Ureter (tissue), 1 donor: ENCODE measurements around the gene CDC20. TPM values are rescaled to one million over a fixed set of nuclear protein-coding genes. Genes with fewer than 3 reads are reported as not detected.

Experiments
- DNase-seq: peaks from one replicate; pipeline ENCODE4 v3.0.0-alpha.2; 2020; ENCODE audit warnings: low spot score
- total RNA-seq: library from RNA; stranded (reverse); gene quantifications from one replicate; pipeline ENCODE4 v1.2.4, GENCODE V29; 2023
- donor health status: DM: yes; HTN: yes; CAD: no.

Gene CDC20
- 2.0 TPM for total RNA-seq

DNA sequence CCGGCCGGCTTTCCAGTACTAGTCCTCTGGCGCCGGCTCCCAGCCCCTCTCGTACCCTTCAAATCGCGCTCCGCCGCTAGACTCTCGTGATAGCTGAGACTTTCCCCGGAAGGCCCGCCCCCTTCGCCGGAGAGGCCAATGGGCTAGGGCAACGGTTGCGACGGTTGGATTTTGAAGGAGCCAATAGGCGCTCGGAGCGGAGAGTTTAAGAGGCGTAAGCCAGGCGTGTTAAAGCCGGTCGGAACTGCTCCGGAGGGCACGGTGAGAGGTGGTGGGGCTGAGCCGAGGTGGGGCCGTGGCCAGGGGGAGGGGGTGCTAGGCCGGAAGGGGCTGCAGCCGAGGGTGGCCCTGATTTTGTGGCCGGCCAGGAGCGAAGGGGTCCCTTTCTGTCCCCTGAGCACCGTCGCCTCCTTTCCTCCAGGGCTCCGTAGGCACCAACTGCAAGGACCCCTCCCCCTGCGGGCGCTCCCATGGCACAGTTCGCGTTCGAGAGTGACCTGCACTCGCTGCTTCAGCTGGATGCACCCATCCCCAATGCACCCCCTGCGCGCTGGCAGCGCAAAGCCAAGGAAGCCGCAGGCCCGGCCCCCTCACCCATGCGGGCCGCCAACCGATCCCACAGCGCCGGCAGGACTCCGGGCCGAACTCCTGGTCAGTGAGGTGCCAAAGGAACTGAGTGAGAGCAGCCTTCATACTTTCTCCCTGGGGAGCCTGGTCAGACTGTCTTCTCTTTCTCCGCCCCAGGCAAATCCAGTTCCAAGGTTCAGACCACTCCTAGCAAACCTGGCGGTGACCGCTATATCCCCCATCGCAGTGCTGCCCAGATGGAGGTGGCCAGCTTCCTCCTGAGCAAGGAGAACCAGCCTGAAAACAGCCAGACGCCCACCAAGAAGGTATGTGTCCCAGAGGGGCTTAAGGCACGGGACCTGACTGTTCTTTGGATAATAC lies at the start of gene CDC20:
Gene CDC20 (plus strand): TSS at position 236 of the 948 bp plus-strand sequence. CDS start 235 bp downstream, at position 471.
- DNase-seq, result peak; percentile 98

- DNase-seq, result no peak
Measured at GRCh38 chr1:43309405-43310025, 49.3 kb upstream of the CDC20 start.

DNA sequence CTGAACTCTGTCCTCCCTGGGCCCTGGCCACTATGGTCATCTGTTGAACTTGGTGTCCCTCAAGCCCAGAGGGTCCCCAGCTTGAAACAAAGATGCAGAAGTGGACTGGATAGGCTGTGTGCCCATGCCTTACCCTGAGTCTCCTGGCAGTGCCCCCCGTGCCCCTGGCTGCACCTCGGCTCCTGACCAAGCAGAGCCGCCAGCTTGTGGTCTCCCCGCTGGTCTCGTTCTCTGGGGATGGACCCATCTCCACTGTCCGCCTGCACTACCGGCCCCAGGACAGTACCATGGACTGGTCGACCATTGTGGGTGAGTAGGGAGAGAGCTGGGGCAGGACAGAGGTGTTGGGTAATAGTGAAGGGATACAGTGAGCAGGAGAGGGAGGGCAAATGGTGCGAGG lies 47.3 kb upstream of the CDC20 start:
- no peak for DNase-seq

DNA sequence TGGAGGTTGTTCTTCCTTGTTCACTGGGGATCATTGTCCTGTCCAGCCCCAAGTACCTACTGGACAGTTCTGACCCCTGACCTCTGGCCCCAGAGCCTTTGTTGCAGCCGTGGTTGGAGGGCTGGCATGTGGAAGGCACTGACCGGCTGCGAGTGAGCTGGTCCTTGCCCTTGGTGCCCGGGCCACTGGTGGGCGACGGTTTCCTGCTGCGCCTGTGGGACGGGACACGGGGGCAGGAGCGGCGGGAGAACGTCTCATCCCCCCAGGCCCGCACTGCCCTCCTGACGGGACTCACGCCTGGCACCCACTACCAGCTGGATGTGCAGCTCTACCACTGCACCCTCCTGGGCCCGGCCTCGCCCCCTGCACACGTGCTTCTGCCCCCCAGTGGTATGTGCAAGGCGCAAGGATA lies 46.6 kb upstream of the CDC20 start:
- no peak for DNase-seq

DNA sequence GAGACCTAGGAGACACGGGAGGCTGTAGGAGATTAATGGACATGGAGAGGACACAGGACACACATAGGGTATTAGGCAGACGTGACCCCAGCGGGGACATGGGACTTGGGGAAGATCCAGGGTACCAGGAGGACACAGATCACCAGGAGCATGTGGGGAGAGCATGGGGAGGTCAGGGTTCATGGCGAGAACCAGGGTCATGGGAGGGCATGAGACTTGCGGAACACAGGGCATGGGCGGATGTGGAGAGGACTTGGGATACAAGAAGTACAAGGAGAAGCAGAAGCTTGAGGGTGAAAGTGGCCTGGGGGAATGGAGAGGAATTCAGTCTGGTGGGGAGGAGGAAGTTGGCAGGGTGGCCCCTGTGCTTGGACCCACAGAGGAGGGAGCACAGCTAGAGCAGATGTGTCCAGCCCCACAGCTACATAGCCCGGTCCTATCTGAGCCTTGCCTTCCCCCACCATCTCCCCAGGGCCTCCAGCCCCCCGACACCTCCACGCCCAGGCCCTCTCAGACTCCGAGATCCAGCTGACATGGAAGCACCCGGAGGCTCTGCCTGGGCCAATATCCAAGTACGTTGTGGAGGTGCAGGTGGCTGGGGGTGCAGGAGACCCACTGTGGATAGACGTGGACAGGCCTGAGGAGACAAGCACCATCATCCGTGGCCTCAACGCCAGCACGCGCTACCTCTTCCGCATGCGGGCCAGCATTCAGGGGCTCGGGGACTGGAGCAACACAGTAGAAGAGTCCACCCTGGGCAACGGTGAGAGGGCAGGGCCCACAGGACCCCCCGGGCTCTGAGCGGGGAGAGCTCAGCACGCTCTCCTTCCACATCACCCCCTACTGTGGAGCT lies 45.9 kb upstream of the CDC20 start:
- no peak for DNase-seq

- no peak for DNase-seq
Measured at GRCh38 chr1:43313771-43314170, 45.0 kb upstream of the CDC20 start.

DNA sequence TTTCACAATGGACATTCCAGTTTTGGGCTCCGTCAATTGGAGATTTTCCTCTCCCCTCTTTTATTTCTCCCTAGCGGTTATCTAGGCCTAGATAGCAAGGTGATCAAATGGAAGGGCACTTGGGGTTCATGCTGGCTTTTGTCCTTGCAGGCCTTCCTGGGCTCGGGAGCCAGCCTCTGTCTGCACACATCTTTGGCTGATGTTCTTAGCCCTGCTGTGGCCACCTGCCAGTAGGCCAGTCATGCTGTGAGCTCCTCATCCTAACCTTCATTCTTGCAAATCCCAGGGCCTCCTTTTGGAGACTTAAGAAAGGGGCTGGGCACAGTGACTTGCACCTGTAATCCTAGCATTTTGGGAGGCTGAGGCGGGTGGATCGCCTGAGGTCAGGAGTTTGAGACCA lies 44.5 kb upstream of the CDC20 start:
- DNase-seq, result no peak

DNA sequence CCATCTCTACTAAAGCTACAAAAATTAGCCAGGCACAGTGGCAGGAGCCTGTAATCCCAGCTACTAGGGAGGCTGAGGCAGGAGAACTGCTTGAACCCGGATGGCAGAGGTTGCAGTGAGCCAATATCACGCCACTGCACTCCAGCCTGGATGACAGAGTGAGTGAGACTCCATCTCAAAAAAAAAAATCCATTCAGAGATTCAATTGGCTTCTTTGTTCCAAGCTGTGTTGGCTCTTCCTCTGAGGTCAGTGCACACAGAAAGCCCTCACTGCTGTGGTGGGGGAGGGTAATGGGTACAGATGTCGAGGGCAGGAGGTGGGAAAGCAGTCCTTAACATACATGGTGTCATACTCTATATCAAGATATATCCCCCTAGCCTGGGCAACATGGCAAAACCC lies 43.3 kb upstream of the CDC20 start:
- no peak for DNase-seq

GRCh38 chr1:43315963-43316737 lies 42.6 kb upstream of the CDC20 start:
- no peak for DNase-seq

- no peak for DNase-seq
Measured at GRCh38 chr1:43316738-43317520, 41.9 kb upstream of the CDC20 start.

DNA sequence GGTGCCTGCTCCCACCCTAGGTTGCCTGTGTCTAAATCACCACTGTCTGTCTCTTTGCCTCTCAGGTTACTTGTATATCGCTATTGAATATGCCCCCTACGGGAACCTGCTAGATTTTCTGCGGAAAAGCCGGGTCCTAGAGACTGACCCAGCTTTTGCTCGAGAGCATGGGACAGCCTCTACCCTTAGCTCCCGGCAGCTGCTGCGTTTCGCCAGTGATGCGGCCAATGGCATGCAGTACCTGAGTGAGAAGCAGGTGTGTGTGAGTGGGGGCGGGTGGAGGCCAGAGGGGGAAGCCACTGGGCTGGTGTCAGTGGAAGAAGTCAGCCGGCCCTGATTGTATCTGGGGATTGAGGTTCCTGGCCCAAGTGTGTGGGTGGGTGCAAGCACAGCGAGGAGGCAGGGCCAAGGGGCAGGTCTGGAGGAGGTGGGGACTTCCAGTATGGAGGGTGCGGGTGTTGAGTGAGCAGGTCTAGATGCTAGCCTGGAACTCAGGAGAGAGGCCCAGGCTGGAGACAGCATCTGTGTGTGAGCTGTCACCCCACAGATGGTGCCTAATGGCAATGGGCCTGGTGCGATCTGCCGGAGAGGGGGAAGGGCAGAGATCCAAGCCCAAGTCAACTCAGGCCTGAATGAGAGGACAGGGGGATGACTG lies 40.8 kb upstream of the CDC20 start:
- no peak for DNase-seq

DNA sequence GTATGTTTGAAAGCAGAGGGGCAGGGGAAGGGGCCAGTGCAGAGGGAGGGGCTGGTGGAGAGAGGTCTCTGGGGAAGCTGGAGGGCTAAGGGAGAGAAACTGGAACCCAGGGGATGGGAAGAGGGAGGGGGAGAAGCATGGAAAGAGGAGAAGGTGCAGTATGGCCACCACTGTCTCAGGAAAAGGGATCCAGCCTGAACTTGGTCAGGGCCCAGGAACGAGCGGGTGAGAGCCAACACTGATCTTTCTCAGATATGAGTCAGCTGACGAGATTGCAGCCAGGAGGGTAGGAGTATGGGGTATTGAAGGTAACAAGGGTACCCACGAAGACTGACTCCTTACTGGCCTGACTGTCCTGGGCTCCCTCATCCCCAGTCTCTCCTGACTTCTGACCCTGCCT lies 40.0 kb upstream of the CDC20 start:
- no peak for DNase-seq

DNA sequence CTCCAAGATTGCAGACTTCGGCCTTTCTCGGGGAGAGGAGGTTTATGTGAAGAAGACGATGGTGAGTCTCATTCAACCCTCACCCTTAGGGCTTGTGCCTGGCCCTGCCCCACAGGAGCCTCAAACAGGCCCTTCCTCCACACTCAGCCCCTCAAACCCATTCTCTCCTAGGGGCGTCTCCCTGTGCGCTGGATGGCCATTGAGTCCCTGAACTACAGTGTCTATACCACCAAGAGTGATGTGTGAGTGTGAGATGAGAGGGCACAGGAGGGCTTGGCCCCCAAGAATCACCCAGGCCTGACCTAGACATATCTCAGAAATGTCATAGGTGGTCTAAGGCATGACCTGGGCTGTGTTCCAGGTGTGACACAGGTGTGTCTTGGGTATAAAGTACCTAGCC lies 39.5 kb upstream of the CDC20 start:
- no peak for DNase-seq

DNA sequence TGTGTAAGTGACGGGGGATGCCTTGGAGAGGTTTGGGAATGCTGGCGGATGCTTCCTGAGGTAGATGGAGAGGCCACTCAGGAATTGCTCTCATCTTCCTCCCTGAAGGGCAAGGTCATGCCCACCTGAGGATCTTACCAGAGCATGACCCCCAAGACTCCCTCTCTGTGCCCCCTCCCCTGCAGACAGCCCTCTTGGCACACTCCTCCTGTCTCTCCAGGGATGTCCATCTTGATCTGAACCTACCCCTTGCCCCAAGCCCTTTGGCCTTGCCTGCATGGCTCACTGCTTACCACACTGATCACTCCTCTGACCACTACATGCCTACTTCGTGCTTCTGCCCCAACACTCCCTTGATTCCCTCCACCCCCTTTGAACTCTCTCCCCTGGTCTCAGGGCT lies 39.0 kb upstream of the CDC20 start:
- no peak for DNase-seq

DNA sequence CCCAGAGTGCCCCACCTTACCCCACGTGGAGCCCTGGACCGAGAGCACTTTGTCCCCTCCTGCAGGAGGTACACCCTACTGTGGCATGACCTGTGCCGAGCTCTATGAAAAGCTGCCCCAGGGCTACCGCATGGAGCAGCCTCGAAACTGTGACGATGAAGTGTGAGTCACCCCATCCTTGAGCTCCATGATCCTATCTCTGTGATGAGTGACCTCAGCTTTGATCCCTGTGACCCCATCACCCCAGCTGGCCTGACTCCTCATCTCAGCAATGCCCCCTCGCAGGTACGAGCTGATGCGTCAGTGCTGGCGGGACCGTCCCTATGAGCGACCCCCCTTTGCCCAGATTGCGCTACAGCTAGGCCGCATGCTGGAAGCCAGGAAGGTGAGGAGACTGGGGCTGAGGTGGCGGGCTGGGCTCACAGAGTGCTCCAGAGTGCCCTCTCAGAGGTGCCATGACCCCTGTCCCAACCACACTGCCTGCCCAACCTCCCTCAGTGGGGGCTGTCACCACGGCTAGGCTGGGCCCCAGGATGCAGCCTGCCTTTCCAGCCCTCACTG lies 37.4 kb upstream of the CDC20 start:
- no peak for DNase-seq

DNA sequence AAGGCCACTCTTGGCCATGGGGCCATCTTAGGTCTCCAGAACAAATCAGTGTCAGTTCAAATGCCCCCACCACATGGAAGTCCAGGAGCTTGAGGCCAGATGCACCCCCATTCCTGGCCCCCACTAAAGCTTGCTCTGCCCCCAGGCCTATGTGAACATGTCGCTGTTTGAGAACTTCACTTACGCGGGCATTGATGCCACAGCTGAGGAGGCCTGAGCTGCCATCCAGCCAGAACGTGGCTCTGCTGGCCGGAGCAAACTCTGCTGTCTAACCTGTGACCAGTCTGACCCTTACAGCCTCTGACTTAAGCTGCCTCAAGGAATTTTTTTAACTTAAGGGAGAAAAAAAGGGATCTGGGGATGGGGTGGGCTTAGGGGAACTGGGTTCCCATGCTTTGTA lies 36.3 kb upstream of the CDC20 start:
- no peak for DNase-seq

DNA sequence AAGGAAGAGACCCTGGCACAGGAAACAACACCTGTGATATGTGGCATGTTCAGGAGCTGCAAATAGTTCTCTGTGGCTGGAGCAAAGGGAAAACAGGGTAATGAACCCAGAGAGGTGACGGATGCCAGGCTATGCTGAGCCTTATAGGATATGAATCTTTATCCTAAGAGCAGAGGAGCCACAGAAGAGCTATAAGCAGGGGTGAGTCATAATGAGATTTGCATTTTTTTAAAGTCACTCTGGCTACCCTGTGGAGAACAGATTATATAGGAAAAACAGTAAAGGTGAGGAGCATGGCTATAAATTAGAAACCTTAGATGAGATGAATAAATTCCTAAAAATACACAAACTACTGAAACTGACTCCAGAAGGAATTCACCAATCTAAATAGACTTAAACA lies 34.0 kb upstream of the CDC20 start:
- no peak for DNase-seq

GRCh38 chr1:43325381-43325780 lies 33.4 kb upstream of the CDC20 start:
- no peak for DNase-seq

DNA sequence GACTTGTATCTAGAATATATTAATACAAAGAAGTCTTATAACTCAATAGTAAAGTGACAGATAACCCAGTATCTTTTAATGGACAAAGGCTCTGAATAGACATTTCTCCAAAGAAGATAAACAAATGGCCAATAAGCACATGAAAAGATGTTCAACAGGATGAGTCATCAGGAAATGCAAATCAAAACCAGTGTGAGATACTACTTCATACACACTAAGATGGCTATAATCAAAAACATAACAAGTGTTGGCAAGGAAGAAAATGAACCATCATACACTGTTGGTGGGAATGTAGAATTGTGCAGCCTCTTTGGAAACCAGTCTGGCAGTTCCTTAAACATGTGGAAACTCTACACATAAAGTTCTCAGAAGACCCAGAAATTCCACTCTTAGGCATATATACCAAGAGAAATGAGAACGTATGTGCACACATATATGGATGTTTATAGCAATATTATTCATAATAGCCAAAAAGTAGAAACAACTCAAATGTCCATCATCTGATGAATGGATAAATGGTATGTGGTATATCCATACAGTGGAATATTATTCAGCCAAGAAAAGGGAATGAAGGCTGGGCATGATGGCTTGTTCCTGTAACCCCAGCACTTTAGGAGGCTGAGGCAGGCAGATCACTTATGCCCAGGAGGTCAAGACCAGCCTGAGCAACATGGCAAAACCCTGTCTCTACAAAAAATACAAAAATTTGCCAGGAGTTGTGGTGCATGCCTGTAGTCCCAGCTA lies 31.1 kb upstream of the CDC20 start:
- DNase-seq, result no peak
